ENCODE data around the gene ISX.
A peak's percentile ranks its signal among the peaks of the same experiment; 100 is the strongest.
"Not testable (repeated sequence)": the region's sequence is repeated elsewhere in the genome, so short reads cannot be mapped to it uniquely, and the experiment has no call there.

The ISX gene

DNA sequence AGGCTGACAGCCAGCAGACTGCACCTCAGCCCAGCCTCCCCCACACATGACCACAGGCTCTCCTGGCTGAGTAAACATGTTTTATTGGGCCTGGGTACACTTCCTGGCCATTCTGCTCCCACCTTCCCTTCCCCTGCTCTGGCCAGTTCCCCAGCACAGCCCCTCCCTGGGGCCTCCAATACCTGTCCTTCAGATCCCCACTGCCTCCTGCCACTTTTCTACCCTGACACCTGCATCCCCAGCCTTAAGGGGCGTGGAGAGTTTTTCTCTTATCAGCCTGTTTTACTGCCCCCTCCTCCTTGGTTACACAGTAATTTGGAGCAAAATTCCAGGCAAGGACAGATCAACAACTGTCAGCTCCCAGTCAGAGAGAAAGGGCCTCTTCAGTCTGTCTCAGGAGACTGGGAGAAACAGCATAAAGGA lies at the start of gene ISX:
Gene ISX, plus strand, starts transcription at position 363 of the 423 bp plus-strand sequence. CDS start 930 bp downstream, outside the sequence.
- no peak for DNase-seq

DNA sequence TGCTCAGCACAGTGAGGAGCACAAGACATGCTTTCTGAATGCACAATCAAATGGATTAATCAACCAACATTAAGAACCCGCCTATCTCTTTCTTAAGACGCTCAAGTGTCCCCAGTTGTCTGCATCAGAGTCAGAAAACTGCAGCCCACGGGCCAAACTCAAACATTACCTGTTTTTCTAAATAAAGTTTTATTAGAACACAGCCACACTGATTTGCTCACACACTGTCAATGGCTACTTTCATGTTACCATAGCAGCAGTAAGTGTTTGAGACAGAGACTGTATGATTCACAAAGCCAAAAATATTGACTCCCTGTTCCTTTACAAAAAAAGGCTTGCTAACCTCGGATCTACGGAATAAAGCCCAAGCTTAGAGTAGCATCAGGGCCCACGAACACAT lies 49.0 kb upstream of the ISX start:
- DNase-seq, result no peak

DNA sequence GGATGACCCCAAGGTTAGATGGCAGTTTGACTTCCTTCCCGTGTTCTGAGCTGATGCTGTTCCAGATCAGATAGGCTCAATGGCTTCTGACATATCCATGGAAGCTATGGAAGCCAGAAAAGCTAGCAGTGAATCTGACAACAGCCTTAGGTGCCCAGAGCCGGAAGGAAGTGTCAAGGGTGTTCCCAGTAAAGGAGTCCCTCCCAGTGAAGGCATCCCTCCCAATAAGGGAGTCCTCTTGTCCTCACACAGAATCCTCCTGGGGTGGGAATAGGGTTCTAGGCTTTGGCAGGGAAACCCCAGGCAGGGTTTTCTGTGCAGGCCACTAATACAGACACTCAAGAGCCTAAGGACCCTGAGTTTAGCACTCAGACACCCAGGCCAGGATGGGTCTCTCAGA lies 47.0 kb upstream of the ISX start:
- DNase-seq, result no peak

DNA sequence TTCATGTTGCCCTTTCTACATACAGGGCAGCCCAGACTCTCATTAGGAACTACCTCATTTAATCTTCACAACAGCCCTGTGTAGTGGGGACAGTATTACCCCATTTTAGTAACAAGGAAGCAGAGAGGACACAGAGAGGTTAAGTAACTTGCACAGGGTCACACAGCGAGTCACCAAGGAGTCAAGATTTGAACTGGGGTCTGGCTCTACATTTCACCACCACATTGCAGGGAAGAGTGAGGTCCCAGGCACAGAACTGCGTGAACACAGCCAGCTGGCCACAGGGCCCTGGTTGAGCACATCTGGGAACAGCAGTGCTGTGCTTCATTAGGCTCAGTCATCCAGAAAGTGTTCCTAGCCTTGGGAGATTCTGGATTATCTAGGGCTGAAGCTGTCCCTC lies 45.4 kb upstream of the ISX start:
- no peak for DNase-seq

DNA sequence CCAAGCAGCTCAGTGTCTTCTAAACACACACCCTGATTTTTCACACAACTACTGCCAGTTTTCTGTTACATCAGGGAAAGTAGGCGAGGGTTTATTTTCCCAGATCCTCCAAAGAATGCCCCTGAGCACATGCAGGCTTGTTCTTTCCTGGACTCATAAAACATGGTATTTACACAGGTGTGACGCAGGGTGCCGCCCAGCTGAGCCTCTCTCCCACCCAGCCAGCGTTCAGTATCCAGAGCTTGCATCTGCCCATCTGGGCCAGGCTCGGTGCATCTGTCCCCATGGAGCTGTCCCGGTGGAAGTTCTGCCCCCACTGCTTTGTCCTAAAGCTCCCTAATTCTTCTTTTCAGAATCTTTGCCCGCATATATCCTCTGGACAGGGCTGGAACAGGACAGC lies 44.8 kb upstream of the ISX start:
- DNase-seq, result no peak

DNA sequence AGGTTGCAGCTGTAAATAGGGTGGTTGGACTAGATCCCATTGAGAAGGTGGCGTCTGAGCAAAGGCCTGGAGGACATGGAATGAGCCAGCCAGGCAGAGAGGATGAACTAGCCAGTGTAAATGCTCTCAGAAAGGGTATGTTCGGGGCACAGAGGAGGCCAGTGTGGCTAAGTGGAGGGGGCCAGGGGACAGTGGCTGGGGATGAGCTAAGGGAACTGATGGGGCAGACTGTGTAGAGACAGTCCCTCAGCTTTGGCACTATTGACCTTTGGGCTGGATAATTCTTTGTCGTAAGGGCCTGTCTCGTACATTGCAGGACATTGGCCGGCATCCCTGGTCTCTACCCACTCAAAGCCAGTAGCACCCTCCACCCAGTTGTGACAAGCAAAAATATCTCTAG lies 43.7 kb upstream of the ISX start:
- no peak for DNase-seq

DNA sequence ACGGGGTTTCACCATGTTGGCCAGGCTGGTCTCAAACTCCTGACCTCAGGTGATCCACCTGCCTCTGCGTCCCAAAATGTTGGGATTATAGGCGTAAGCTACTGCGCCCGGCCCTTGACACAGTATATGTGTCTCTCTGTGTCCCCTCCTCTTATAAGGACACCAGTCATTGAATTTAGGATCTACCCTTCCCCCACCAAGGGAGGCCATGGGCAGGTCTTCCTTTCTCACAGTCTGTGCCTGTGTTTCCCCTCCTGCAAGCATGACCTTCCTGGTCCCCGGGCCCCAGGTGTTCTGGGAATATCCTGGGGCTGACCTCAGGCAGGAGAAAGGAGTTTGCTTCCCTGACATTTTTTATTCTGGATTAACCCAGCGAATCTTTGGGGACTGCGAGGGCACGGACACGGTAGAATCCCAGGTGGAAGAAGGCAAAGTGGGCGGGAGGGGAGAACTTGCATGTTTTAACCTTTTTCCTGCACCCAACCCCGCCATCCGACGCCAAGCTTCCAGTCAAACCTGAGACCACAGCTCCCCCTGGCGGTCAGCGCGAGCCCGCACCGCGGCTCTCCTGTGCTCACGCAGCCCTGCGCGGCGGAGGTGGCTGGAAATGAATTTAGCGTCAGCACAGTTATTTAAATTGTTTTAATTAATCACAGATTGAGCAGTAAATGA lies 42.1 kb upstream of the ISX start:
- DNase-seq, result peak; percentile 62

DNA sequence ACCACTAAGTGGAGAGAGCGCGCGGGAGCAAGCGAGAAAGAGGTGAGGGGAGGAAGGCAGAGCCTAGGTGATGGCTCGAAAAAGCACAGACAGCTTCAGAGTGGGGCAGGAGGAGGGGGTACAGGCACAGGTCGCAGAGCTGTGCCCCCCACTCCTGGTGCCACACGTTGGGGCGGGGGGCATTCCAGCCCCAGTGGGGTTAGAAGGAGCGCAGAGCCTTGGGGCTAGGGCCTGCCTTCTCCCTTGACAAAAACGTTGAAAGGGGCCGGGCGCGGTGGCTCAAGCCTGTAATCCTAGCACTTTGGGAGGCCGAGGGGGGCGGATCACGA lies 41.6 kb upstream of the ISX start:
- DNase-seq, result no peak

DNA sequence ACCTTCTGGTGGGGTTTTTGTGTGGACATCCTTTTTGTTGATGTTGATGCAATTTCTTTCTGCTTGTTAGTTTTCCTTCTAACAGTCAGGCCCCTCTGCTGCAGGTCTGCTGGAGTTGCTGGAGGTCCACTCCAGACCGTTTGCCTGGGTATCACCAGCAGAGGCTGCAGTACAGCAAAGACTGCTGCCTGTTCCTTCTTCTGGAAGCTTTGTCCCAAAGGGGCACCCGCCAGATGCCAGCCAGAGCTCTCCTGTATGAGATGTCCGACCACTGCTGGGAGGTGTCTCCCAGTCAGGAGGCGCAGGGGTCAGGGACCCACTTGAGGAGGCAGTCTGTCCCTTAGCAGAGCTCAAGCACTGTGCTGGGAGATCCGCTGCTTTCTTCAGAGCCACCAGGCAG lies 35.8 kb upstream of the ISX start:
- DNase-seq, result not testable (repeated sequence)

DNA sequence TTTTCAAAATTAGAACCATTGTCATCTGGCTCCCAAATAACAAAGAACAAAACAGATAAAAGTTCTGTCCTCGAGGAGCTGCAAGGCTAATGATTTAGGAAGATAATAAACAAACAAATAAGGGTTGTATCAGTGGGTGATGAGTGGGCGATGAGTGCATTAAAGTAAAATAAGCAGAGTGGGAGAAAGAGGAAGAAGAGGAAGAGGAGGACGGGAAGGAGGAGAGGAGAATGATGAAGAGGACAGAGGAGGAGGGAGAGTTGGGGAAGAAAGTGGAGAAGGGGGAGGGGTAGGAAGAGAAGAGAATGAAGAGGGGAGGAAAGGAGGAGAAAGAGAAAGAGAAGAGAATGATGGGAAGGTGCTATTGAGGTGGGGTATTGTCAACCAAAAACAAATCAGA lies 33.4 kb upstream of the ISX start:
- no peak for DNase-seq

DNA sequence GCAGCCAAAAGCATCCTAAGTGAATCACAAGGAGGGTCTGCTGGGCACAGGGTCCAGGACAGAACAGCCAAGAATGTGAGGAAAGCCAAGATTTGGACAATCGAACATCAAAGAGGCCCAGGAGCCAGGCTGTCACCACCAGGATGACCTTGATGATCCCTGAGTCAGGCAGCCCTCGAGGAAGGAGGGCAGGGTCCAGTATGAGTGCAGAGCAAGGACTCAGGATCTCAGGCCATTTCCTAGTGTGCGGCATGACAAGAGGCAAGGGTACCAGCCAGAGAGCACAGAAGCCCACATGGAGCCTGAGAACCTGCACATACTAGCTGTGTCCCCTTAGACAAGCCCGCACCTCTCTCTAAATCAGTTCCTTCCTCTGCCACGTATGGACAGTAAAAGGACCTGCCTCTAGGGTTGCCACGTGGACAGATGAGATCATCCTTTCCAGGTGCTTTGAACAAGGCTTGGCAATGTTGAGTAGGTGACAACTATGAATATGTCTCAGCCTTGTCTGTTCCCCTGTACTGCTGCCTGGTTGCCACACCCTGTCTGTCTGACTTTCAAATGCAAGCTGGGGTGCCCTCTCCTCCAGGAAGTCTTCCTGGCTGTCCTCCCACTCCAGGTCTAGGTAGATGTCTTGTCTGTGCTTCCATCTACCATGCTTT lies 32.2 kb upstream of the ISX start:
- DNase-seq, result no peak

DNA sequence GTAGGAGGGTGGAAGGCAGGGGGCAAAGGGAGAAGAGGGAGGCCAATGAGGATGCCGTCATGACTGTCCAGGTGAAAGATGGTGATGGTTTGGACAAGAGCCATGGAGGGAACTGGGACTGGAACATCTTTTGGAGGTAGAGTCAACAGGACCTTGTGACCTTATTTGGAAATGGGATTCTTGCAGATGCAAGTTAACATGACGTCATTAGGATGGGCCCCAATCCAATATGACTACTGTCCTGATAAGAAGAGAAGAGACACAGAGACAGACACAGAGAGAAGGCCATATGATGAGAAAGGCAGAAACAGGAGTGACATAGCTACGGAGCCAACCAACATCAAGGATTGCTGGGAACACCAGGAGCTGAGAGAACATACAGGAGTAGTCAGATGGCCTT lies 31.0 kb upstream of the ISX start:
- no peak for DNase-seq

DNA sequence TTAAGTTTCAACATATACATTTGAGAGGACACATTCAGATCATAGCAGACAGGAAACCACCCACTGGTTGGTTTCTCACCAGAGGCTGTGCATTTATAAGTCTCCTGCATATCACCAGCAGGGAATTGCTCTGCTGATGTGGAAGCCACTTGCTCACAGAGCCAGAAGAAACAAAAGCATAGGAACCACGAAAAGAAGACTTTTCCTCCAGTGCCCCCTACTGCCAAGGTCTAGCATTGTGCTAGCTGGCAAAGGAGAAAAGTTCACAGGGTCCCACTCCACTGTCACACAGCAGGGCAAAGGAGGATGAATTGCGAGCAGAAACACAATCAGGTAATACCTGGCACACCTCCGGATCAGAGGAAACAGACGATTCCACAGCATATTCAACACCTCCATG lies 28.9 kb upstream of the ISX start:
- no peak for DNase-seq

DNA sequence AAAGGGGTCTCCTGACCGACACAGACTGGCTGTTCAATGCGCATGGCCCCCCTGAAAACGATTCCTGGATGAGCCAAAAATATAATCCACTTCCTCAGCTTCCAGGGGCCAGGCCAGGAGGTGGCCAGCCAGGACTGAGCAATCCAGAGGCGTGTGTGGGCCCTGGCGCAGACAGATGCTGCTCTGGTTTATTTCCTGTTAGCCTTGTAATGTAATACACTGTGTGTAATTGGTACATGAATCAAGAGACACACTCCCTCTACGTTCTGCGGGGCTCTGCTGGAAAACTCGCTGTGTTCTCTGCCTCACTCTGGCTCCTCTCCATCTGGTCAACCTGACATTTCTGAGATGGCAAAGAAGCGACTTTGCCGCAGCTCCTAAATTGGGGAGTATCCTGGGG lies 26.3 kb upstream of the ISX start:
- DNase-seq, result no peak

DNA sequence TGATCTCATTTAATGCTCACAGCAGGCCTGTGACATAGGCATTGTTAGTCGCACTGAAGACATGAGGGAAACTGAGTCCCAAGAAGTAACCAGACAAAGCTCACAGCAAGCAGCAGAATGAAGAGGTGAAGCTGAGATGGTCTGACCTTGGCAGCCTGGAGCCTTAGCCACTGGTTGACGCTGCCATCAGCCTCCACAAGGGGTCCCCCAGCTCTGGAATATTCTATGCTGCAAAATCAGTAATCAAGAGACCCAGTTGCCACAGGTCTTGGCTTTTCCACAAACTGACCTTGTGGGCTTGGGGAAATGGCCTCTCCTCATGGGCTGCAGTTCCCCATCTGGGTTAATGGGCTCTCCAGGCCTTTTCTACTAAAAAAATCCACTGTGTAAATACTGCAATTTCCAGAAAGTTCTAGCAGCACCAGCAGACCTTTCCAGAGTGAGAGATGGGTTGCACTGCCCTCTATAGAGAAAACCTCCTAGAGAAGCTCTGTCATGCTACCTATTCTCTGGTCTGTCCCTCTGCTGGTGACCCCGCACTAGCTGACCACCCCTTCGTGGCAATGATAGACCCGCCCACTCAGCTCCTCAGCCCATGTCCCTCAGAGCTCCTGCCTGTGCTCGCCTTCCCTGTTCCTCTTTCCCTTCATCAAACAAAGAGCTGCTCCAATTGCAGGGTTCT lies 22.6 kb upstream of the ISX start:
- DNase-seq, result no peak

DNA sequence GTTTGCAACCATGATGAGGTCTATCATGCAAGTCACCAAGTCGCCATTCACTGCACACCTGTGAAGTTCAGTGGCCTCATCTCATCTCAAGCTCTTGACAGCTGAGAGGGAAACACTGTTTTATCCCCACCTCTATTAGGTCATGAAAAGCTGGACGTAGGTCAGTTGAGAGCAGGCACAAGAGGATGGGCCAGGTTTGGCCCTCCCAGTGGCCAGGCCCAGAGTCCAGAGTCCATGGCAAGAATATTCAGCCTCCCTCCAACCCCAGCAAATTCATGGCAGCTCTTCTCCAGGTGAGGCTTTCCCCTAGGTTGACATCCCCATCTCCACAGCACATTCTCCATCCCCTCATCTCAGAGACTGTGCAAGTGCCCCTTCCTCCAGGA lies 22.0 kb upstream of the ISX start:
- no peak for DNase-seq

DNA sequence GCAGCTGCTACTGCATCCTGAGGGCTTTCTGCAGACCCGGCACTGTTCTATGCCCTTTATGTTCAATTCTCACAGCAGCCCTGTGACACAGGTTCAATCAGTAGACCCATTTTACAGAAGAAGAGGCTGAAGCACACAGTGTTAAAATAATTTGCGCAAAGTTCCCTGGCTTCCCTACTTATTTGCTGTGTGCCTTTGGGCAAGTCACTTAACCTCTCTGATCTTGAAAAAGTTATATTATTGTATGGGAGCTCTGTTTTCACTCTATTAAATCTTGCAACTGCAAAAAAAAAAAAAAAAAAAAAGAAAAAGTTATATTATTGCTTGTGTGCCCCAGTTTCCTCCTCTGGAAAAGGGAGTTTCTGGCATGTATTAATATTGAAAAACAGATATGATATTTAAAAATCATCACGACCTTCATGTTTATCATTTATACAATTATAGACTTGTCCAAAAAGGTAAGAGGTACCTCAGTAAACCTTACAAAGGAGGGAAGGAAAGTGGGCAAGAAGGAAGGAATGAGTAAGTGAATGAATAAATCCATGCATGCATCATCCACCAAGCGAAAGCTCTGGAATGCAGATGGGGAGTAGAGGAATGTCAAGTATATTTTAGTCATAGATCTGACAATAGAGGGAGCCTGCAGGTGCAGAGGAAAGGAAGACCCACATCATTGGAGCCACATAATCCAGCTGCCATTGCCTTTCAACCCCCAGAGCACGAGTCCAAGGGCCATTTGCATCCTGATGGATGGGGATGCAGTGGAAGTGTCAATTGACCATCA lies 21.2 kb upstream of the ISX start:
- DNase-seq, result no peak

DNA sequence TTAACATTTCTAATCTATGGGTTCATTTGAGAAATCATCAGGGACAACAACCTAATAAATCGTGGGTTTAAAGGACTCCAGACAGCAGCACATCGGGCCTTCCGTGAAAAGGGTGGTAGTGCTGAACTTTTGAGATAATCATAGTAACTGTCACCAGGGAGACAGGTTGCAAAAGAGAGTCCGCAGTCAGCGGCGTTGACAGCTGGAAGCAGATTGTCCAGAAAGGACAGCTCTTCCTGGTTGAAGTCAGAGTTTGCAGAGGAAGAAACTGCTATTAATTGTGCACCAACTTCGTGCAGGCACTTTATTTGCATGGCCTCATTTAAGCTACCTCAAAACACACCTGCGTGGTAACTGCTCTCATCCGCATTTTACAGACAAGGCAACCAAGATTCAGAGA lies 20.5 kb upstream of the ISX start:
- no peak for DNase-seq

DNA sequence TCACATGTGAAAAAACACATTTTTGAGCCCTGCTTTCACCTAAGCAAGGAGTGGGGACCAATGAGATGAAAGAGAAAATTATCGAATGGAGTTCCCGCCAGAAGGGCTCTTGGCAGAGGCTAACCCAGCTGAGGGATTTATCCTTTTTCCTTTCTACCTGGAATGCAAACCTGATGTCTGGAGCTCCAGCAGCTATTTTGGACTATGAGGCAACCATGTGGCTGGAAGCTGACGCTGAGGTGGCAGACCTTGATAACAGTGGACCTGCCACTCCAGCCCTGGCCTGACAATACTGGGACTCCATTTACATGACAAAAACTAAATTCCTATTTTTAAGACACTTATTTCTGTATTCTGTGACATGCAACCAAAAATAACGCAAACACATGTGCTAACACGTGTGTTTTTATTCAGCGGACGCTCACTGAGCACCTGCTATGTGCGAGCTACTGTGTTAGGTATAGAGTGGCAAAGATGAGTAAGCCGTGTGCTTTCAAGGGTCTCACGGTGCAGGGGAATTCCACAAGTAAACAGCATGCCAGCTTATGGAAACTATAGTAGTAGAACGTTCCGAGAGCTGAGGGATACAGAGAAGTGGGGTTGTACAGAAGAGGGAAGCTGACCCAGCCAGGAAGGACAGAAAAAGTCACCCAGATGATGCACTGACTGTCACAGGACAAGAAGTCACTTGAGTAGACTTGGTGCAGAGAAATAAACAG lies 19.1 kb upstream of the ISX start:
- DNase-seq, result no peak

DNA sequence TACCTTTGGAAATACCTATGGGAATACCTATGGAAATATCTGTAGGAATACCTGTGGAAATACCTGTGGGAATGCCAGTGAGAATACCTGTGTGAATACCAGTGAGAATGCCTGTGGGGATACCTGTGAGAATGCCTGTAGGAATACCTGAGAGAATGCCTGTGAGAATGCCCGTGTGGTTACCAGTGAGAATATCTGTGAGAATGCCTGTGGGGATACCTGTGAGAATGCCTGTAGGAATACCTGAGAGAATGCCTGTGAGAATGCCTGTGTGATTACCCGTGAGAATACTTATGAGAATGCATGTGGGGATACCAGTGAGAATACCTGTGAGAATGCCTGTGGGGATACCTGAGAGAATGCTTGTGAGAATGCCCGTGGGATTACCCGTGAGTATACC lies 15.9 kb upstream of the ISX start:
- not testable (repeated sequence) for DNase-seq

DNA sequence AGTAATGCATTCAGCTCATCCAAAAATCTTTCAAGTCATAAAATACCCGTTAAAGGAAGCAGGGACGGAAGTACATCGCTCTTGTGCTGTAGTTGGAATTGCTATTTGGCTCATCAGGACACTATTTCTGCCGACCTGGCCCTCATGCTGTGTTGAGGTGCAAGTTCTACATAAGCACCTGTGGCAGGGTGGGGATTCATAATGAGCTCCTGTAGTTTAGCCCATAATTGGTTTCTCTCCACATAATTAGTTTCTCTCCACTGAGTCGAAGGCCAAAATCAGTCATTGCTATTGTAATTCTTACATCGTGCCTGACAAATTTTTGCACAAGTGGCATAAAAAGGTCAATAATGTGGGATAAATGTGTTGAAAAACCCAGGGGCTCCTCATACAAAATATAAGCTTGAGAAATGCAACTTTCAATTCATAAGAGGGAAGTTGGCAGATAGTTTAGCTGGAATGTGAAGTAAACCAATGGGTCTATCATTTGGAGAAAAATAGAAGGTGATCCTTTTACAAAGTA lies 14.9 kb upstream of the ISX start:
- no peak for DNase-seq

DNA sequence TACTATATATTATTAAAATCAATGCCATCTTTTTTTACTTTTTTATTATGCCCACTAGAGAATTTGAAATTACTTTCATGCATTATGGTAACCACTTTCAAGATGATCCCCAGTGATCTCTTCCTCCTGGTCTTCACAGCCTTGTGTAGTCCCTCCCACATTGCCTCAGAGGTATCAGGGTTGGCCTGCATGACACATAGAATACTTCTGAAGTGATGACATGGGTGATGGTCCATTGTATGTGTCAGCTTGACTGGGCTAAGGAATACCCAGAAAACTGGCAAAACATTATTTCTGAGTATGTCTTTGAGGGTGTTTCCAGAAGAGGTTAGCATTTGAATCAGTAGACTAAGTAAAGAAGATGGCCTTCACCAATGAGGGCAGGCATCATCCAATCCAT lies 14.2 kb upstream of the ISX start:
- no peak for DNase-seq

Measured in NCI-H1105 (cell line).